ENCODE data around the gene DDX21. TPM values are rescaled to one million over a fixed set of nuclear protein-coding genes. Genes with fewer than 3 reads are reported as not detected.

The DDX21 gene
- total and polyA plus RNA-seq, 2 donors (not counting 1 experiment from before 2014, with no cell fraction given) = 54.2 to 67.9 TPM

GRCh38 chr10:69025370-69025896 lies 69.5 kb downstream of the DDX21 start:
- H3K4me3 ChIP-seq (replicated peaks in 1 of 4; ENCODE audit: control extremely low read depth in 1 of 4, insufficient read depth in 1 of 4, low read depth in 3 of 4, low read length in 4 of 4) = no peak overlapping the region
- H3K27me3 ChIP-seq (ENCODE audit: control insufficient read depth, insufficient read depth, low read length) = no peaks in the 10 kb centered on the region
- H3K9me3 ChIP-seq (ENCODE audit: control insufficient read depth, insufficient read depth, low read depth, low read length) = no peaks in the 10 kb centered on the region
- no peaks in the 10 kb centered on the region for H4K20me1 ChIP-seq (ENCODE audit: control insufficient read depth, extremely low read depth, insufficient read depth, low read length)
- no peak overlapping the region for H2AFZ ChIP-seq (ENCODE audit: low read length)
- no peak overlapping the region for H3K27ac ChIP-seq (ENCODE audit: insufficient read depth, low read length)
- no peaks in the 10 kb centered on the region for H3K79me2 ChIP-seq (ENCODE audit: control insufficient read depth, insufficient read depth, low read length)
- H3K4me1 ChIP-seq (ENCODE audit: control insufficient read depth, extremely low read depth, insufficient read depth, low read length) = no peaks in the 10 kb centered on the region
- TF ChIP-seq CTCF (conservative IDR thresholded peaks at IDR 0.05 in 1 of 2, IDR thresholded peaks at IDR 0.05 in 1 of 2; ENCODE audit: low read depth in 1 of 2, low read length in 2 of 2) = no peak
- H3K9ac ChIP-seq (ENCODE audit: insufficient read depth, low read length) = no peak overlapping the region
- H3K4me2 ChIP-seq (ENCODE audit: extremely low read depth, insufficient read depth, low read length) = no peak overlapping the region
- peaks cover 2% of the 10 kb centered on the region for H3K36me3 ChIP-seq (ENCODE audit: control insufficient read depth, insufficient read depth, low read length)
- DNase-seq (ENCODE audit: low read depth in 2 of 2) = no peak

- DNase-seq (ENCODE audit: low read depth in 2 of 2) = no peak
- TF ChIP-seq EZH2 (IDR thresholded peaks at IDR 0.05; ENCODE audit: low read length, missing control alignments) = no peak
- no peak for TF ChIP-seq CTCF (conservative IDR thresholded peaks at IDR 0.05 in 1 of 2, IDR thresholded peaks at IDR 0.05 in 1 of 2; ENCODE audit: low read depth in 1 of 2, low read length in 2 of 2)
Observed at GRCh38 chr10:69033256-69033655, 77.3 kb downstream of the DDX21 start.

More at GRCh38 chr10:69033256-69033655, 77.3 kb downstream of the DDX21 start:
- no peak overlapping the region for H3K4me2 ChIP-seq (ENCODE audit: extremely low read depth, insufficient read depth, low read length)
- no peaks in the 10 kb centered on the region for H3K27me3 ChIP-seq (ENCODE audit: control insufficient read depth, insufficient read depth, low read length)
- H3K4me3 ChIP-seq (replicated peaks in 1 of 4; ENCODE audit: control extremely low read depth in 1 of 4, insufficient read depth in 1 of 4, low read depth in 3 of 4, low read length in 4 of 4) = no peak overlapping the region
- no peaks in the 10 kb centered on the region for H3K4me1 ChIP-seq (ENCODE audit: control insufficient read depth, extremely low read depth, insufficient read depth, low read length)
- H3K79me2 ChIP-seq (ENCODE audit: control insufficient read depth, insufficient read depth, low read length) = no peaks in the 10 kb centered on the region
- H2AFZ ChIP-seq (ENCODE audit: low read length) = no peak overlapping the region
- H3K27ac ChIP-seq (ENCODE audit: insufficient read depth, low read length) = no peak overlapping the region
- no peaks in the 10 kb centered on the region for H4K20me1 ChIP-seq (ENCODE audit: control insufficient read depth, extremely low read depth, insufficient read depth, low read length)
- no peak overlapping the region for H3K9ac ChIP-seq (ENCODE audit: insufficient read depth, low read length)
- H3K36me3 ChIP-seq (ENCODE audit: control insufficient read depth, insufficient read depth, low read length) = no peaks in the 10 kb centered on the region
- H3K9me3 ChIP-seq (ENCODE audit: control insufficient read depth, insufficient read depth, low read depth, low read length) = no peaks in the 10 kb centered on the region

Other genes starting within 250 kb of the DDX21 start
- 21.1 and 24.9 TPM in 2 replicates for gene CCAR1, start 234.9 kb upstream of the DDX21 start, total RNA-seq
- 54.9 and 62.6 TPM in 2 replicates for gene CCAR1, start 234.9 kb upstream of the DDX21 start, polyA plus RNA-seq
- under 0.01 TPM in 2 replicates for gene STOX1, start 128.6 kb upstream of the DDX21 start, total RNA-seq
- gene STOX1, start 128.6 kb upstream of the DDX21 start, polyA plus RNA-seq = 0.05 and 0.08 TPM in 2 replicates
- 65.5 and 69.7 TPM in 2 replicates for gene DDX50, start 54.9 kb upstream of the DDX21 start, total RNA-seq
- gene DDX50, start 54.9 kb upstream of the DDX21 start, polyA plus RNA-seq = 47.9 and 48.6 TPM in 2 replicates
- 25.9 and 29.7 TPM in 2 replicates for gene KIFBP, start 32.6 kb downstream of the DDX21 start, total RNA-seq
- gene KIFBP, start 32.6 kb downstream of the DDX21 start, polyA plus RNA-seq = 60.2 and 62.0 TPM in 2 replicates
- 147 and 363 TPM in 2 replicates for gene SRGN, start 131.9 kb downstream of the DDX21 start, total RNA-seq
- 71.9 and 83.9 TPM in 2 replicates for gene SRGN, start 131.9 kb downstream of the DDX21 start, polyA plus RNA-seq
- 38.0 and 44.1 TPM in 2 replicates for gene VPS26A, start 168.0 kb downstream of the DDX21 start, total RNA-seq
- 51.3 and 57.1 TPM in 2 replicates for gene VPS26A, start 168.0 kb downstream of the DDX21 start, polyA plus RNA-seq
- 49.5 and 69.6 TPM in 2 replicates for gene SUPV3L1, start 224.1 kb downstream of the DDX21 start, total RNA-seq
- 31.8 and 37.6 TPM in 2 replicates for gene SUPV3L1, start 224.1 kb downstream of the DDX21 start, polyA plus RNA-seq